Measurements from ENCODE around the gene LHX3. TPM values are rescaled to one million over a fixed set of nuclear protein-coding genes. Genes with fewer than 3 reads are reported as not detected.
A peak's percentile ranks its signal among the peaks of the same experiment; 100 is the strongest.

The LHX3 gene
- total and polyA plus RNA-seq, 2 of the 8 experiments (the other 6 are each of a cell fraction or from before 2014, with no cell fraction given): 0.02 TPM; not detected in 1

DNA sequence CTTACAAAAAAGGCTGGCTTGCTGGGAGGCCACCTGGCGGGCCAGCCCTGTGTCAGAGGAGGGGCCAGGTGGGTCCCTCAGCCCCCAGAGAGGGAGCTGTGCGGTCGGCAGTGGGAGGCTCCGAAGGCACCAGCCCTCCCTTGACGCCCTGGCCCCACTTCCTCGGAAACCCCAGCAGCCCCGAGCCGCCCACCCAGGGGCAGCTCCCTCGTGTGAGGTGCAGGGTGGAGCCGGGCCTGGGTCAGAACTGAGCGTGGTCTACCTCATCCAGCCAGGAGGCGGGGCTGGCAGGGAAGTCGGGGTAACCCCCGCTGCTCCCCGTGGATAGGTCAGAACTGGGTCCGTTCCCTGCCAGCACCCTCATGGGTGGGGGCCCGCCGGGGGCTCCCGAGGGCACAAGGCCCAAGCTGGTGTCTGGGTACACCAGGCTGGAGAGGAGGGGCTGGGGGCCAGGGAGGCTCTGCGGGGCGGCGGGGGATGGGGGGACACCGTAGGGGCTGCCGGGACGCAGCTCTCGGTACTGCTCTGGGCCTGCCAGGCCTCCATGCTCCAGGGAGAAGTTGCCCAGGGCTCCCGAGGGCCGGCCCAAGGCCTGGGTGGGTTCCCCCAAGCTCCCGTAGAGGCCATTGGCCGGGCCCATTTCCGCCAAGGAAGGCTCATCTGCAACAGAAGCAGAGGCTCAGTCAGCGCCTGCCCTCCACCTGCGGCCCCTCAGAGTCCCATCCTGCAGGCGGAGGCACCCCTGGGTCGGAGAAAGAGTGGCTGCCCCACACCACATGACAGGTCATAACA, 7.6 kb downstream of the LHX3 start:
- peaks cover 3 to 34% (median 25%) of the 10 kb centered on the region in 4 experiments for H3K4me1 ChIP-seq (replicated peaks in 1 of 4; ENCODE audit: control insufficient read depth in 3 of 4, insufficient read depth in 4 of 4, low read length in 3 of 4)
- no peak overlapping the region for H2AFZ ChIP-seq (ENCODE audit: low read length)
- peaks cover 5 to 26% of the 10 kb centered on the region in 2 experiments for H4K20me1 ChIP-seq (replicated peaks in 1 of 2; ENCODE audit: control insufficient read depth in 1 of 2, insufficient read depth in 2 of 2, low read length in 2 of 2)
- ChIA-PET CTCF (ENCODE audit: partially characterized antibody) (interaction anchor here (0.9 to 2.6 kb wide), 13 partner anchors 9 to 84 kb away, joined by 3 to 11 read pairs (median 7); no protein-coding TSS in a partner anchor), POLR2A (ENCODE audit: partially characterized antibody) (interaction anchor here (0.7 to 1.7 kb wide), 4 partner anchors 12 to 45 kb away, joined by 3 to 5 read pairs (median 3); no protein-coding TSS in a partner anchor)
- H2BK20ac ChIP-seq (ENCODE audit: low read length): peak overlapping the region; percentile 61; the same call in 1 of the 2 replicates
- no peak overlapping the region for H3K56ac ChIP-seq (replicated peaks; ENCODE audit: insufficient read length, low read depth, low read length)
- peaks cover 9% of the 10 kb centered on the region; the same call in 1 of the 2 replicates for H3K23me2 ChIP-seq (ENCODE audit: low read depth, low read length)
- peak overlapping the region; percentile 27 for H4K91ac ChIP-seq (replicated peaks; ENCODE audit: insufficient read length, low read length)
- H3K9me3 ChIP-seq (ENCODE audit: insufficient read depth in 2 of 2, low read depth in 1 of 2, low read length in 1 of 2): no peaks in the 10 kb centered on the region
- H3K14ac ChIP-seq (ENCODE audit: insufficient read length): no peak overlapping the region
- H4K8ac ChIP-seq (ENCODE audit: extremely low read depth, insufficient read depth, low read length): peak overlapping the region; percentile 14; the same call in 1 of the 2 replicates
- DNase-seq (ENCODE audit: low read depth in 1 of 2, low spot score in 2 of 2) (no peak), FAIRE-seq (no peak)
- no peak overlapping the region for H2BK120ac ChIP-seq (replicated peaks; ENCODE audit: low read depth, low read length)
- no peak overlapping the region for H3K9ac ChIP-seq (replicated peaks in 1 of 4; ENCODE audit: extremely low read depth in 1 of 4, low read depth in 3 of 4, low read length in 3 of 4)
- peaks cover 95 to 100% (median 99%) of the 10 kb centered on the region in 4 experiments for H3K27me3 ChIP-seq (replicated peaks in 1 of 4; ENCODE audit: control insufficient read depth in 3 of 4, extremely low read depth in 1 of 4, insufficient read depth in 3 of 4, low read length in 3 of 4)
- peak overlapping the region; percentile 59 to 70 for H3K4me2 ChIP-seq (ENCODE audit: insufficient read depth in 1 of 2, low read depth in 2 of 2, low read length in 2 of 2)
- H3K79me2 ChIP-seq (ENCODE audit: control insufficient read depth in 1 of 2, insufficient read depth in 2 of 2, low read length in 2 of 2): no peaks in the 10 kb centered on the region
- no peak overlapping the region for H2BK15ac ChIP-seq (ENCODE audit: low read length)
- H3K18ac ChIP-seq (ENCODE audit: extremely low read depth, low read length): peak overlapping the region; percentile 48
- H3K23ac ChIP-seq (ENCODE audit: insufficient read length): no peak overlapping the region
- WGBS, 2 experiments (ENCODE audit: extremely low coverage in 1 of 2, insufficient coverage in 1 of 2, insufficient read length in 1 of 2, insufficient replicate concordance in 2 of 2, low coverage in 1 of 2, low lambda C conversion rate in 2 of 2, missing lambda C conversion rate in 1 of 2): 12% methylated on average over 26 of the region's 35 CpGs; no CpG with 5 or more reads in 1 of the 2 experiments
- no peak overlapping the region for H3K4ac ChIP-seq (replicated peaks; ENCODE audit: insufficient read length, low read depth, low read length)
- no peak overlapping the region for H4K5ac ChIP-seq (ENCODE audit: insufficient read length, low read depth, low read length)
- no peak overlapping the region for H2BK5ac ChIP-seq (ENCODE audit: low read depth, low read length)
- TF ChIP-seq RNF2 (IDR thresholded peaks at IDR 0.05; ENCODE audit: borderline replicate concordance, low read depth, low read length, missing control alignments, poor library complexity, severe bottlenecking) (no peak), EZH2 (IDR thresholded peaks at IDR 0.05; ENCODE audit: low read depth, low read length, severe bottlenecking) (peak; percentile 11), KDM4A (IDR thresholded peaks at IDR 0.05; ENCODE audit: low read depth, low read length, severe bottlenecking) (peak; percentile 24)
- peaks cover 0 to 14% (median 0%) of the 10 kb centered on the region in 4 experiments; a peak in 1 of 8 replicates for H3K36me3 ChIP-seq (ENCODE audit: control insufficient read depth in 2 of 4, insufficient read depth in 4 of 4, low read length in 3 of 4)
- no peak overlapping the region for H3K27ac ChIP-seq (ENCODE audit: low read depth, low read length)
- H3K4me3 ChIP-seq (ENCODE audit: extremely low read depth in 1 of 4, insufficient read depth in 2 of 4, low read depth in 3 of 4, low read length in 4 of 4): peak overlapping the region in 1 of 4 experiments; percentile 42; a peak in 3 of 8 replicates
- no peak overlapping the region for H2BK12ac ChIP-seq (ENCODE audit: low read depth, low read length)
- no peaks in the 10 kb centered on the region for H3K79me1 ChIP-seq (ENCODE audit: low read depth, low read length)
- no peak overlapping the region for H2AK5ac ChIP-seq (ENCODE audit: low read depth, low read length)

Measured in H1 (cell line).